Karpas-422 (cell line): ENCODE data around the gene ANKH. TPM values are rescaled to one million over a fixed set of nuclear protein-coding genes. Genes with fewer than 3 reads are reported as not detected.

Source experiments
- DNase-seq: peaks from one replicate; pipeline ENCODE4 v3.0.0-alpha.2; 2015
- H2AFZ ChIP-seq: fragments of 200-600 bp; sonication (generic); 2 replicates; pipeline ENCODE4 v1.6.1; 2014; ENCODE audit warnings: antibody characterized with exemption, low read length, mixed read lengths
- H3K27ac ChIP-seq: fragments of 200-600 bp; sonication (generic); 2 replicates; pipeline ENCODE4 v1.5.1; 2014; ENCODE audit warnings: mild to moderate bottlenecking, low read length, moderate library complexity
- H3K27me3 ChIP-seq: fragments of 200-600 bp; sonication (generic); 2 replicates; pipeline ENCODE4 v1.6.1; 2014; ENCODE audit warnings: low read length, mixed read lengths
- H3K36me3 ChIP-seq: fragments of 200-600 bp; sonication (generic); 2 replicates; pipeline ENCODE4 v1.6.1; 2014; ENCODE audit warnings: low read length, mixed read lengths; ENCODE audit not compliant: insufficient read depth
- H3K4me1 ChIP-seq: fragments of 200-600 bp; sonication (generic); 2 replicates; pipeline ENCODE4 v1.6.1; 2014; ENCODE audit warnings: mild to moderate bottlenecking, low read length, mixed read lengths
- H3K4me2 ChIP-seq: fragments of 200-600 bp; sonication (generic); 2 replicates; pipeline ENCODE4 v1.6.1; 2014; ENCODE audit warnings: low read length, low read depth, mild to moderate bottlenecking; ENCODE audit not compliant: poor library complexity, severe bottlenecking
- H3K4me3 ChIP-seq: fragments of 200-600 bp; sonication (generic); 2 replicates; pipeline ENCODE4 v1.5.1; 2014; ENCODE audit warnings: mild to moderate bottlenecking, antibody characterized with exemption, low read length, mixed read lengths
- H3K79me2 ChIP-seq: fragments of 200-600 bp; sonication (generic); 2 replicates; pipeline ENCODE4 v1.6.1; 2014; ENCODE audit warnings: mild to moderate bottlenecking, low read length, mixed read lengths
- H3K9ac ChIP-seq: fragments of 200-600 bp; sonication (generic); 2 replicates; pipeline ENCODE4 v1.6.0; 2014; ENCODE audit warnings: low read length
- H3K9me2 ChIP-seq: fragments of 200-600 bp; sonication (generic), shearing (Covaris generic); replicated peaks from 2 replicates; pipeline ENCODE4 v1.6.0; 2014; ENCODE audit warnings: mild to moderate bottlenecking, low read length, moderate library complexity; ENCODE audit not compliant: insufficient read depth
- H3K9me3 ChIP-seq: fragments of 300-700, 200-600 bp; sonication (generic); 2 replicates; pipeline ENCODE4 v1.6.1; 2014; ENCODE audit warnings: low read length, mixed read lengths
- H4K20me1 ChIP-seq: fragments of 200-600 bp; sonication (generic); 2 replicates; pipeline ENCODE4 v1.6.1; 2014; ENCODE audit warnings: mild to moderate bottlenecking, antibody characterized with exemption, low read length, low read depth; ENCODE audit not compliant: insufficient read depth
- total RNA-seq: library from RNA; depleted of rRNA; stranded (reverse); fragments of >200 nt; shearing (Covaris generic); gene quantifications from 2 replicates; pipeline ENCODE4 v1.2.3, GENCODE V29; 2014; ENCODE audit warnings: low replicate concordance

ANKH gene
- total RNA-seq, 1 experiment from 2014 or later: 0.75 TPM

GRCh38 chr5:14855366-14855765, 16.2 kb downstream of the ANKH start:
- Histone ChIP-seq H3K4me3 (no peak overlapping the region), H3K27me3 (no peaks in the 10 kb centered on the region), H3K4me2 (no peak overlapping the region), H3K9me2 (no peaks in the 10 kb centered on the region), H3K9ac (no peak overlapping the region), H2AFZ (no peak overlapping the region), H3K27ac (no peak overlapping the region), H3K4me1 (0 out of 2 replicates have a peak, but pooled peaks cover 2% of the 10 kb centered on the region), H4K20me1 (no peaks in the 10 kb centered on the region), H3K36me3 (no peaks in the 10 kb centered on the region), H3K79me2 (no peaks in the 10 kb centered on the region), H3K9me3 (no peaks in the 10 kb centered on the region)
- DNase-seq: no peak

GRCh38 chr5:14854799-14855198, 16.8 kb downstream of the ANKH start:
- no peak for DNase-seq

GRCh38 chr5:14853685-14854084, 17.9 kb downstream of the ANKH start:
- Histone ChIP-seq H3K27me3 (no peaks in the 10 kb centered on the region), H3K79me2 (no peaks in the 10 kb centered on the region), H3K4me2 (no peak overlapping the region), H3K9me2 (no peaks in the 10 kb centered on the region), H3K4me3 (no peak overlapping the region), H3K36me3 (no peaks in the 10 kb centered on the region), H2AFZ (no peak overlapping the region), H3K27ac (no peak overlapping the region), H3K9ac (no peak overlapping the region), H3K4me1 (0 out of 2 replicates have a peak, but pooled peaks cover 2% of the 10 kb centered on the region), H3K9me3 (no peaks in the 10 kb centered on the region), H4K20me1 (no peaks in the 10 kb centered on the region)
- no peak for DNase-seq

More at GRCh38 chr5:14854799-14855198, 16.8 kb downstream of the ANKH start:
- Histone ChIP-seq H3K4me1 (0 out of 2 replicates have a peak, but pooled peaks cover 2% of the 10 kb centered on the region), H3K4me2 (no peak overlapping the region), H3K9ac (no peak overlapping the region), H3K36me3 (no peaks in the 10 kb centered on the region), H3K9me2 (no peaks in the 10 kb centered on the region), H3K27me3 (no peaks in the 10 kb centered on the region), H4K20me1 (no peaks in the 10 kb centered on the region), H3K27ac (no peak overlapping the region), H3K9me3 (no peaks in the 10 kb centered on the region), H3K79me2 (no peaks in the 10 kb centered on the region), H2AFZ (no peak overlapping the region), H3K4me3 (no peak overlapping the region)

GRCh38 chr5:14852779-14853178, 18.8 kb downstream of the ANKH start:
- H3K9me3 ChIP-seq: no peaks in the 10 kb centered on the region
- H3K4me1 ChIP-seq: 0 out of 2 replicates have a peak, but pooled peaks cover 2% of the 10 kb centered on the region
- no peak overlapping the region for H2AFZ ChIP-seq
- H3K9me2 ChIP-seq: no peaks in the 10 kb centered on the region
- no peak overlapping the region for H3K4me3 ChIP-seq
- no peak for DNase-seq
- H3K4me2 ChIP-seq: no peak overlapping the region
- no peaks in the 10 kb centered on the region for H3K36me3 ChIP-seq
- H3K27ac ChIP-seq: no peak overlapping the region
- no peaks in the 10 kb centered on the region for H3K27me3 ChIP-seq
- no peaks in the 10 kb centered on the region for H3K79me2 ChIP-seq
- H4K20me1 ChIP-seq: no peaks in the 10 kb centered on the region
- no peak overlapping the region for H3K9ac ChIP-seq

GRCh38 chr5:14851999-14852526, 19.5 kb downstream of the ANKH start:
- no peak for DNase-seq

GRCh38 chr5:14851597-14851996, 20.0 kb downstream of the ANKH start:
- Histone ChIP-seq H3K36me3 (no peaks in the 10 kb centered on the region), H4K20me1 (no peaks in the 10 kb centered on the region), H3K4me2 (no peak overlapping the region), H3K9me2 (no peaks in the 10 kb centered on the region), H3K79me2 (no peaks in the 10 kb centered on the region), H3K4me1 (0 out of 2 replicates have a peak, but pooled peaks cover 2% of the 10 kb centered on the region), H3K9ac (no peak overlapping the region), H3K9me3 (no peaks in the 10 kb centered on the region), H3K4me3 (no peak overlapping the region), H2AFZ (no peak overlapping the region), H3K27ac (no peak overlapping the region), H3K27me3 (no peaks in the 10 kb centered on the region)
- no peak for DNase-seq

More at GRCh38 chr5:14851999-14852526, 19.5 kb downstream of the ANKH start:
- Histone ChIP-seq H3K27ac (no peak overlapping the region), H3K4me1 (0 out of 2 replicates have a peak, but pooled peaks cover 2% of the 10 kb centered on the region), H3K4me3 (no peak overlapping the region), H4K20me1 (no peaks in the 10 kb centered on the region), H3K4me2 (no peak overlapping the region), H3K9me2 (no peaks in the 10 kb centered on the region), H3K27me3 (no peaks in the 10 kb centered on the region), H3K36me3 (no peaks in the 10 kb centered on the region), H3K9me3 (no peaks in the 10 kb centered on the region), H3K9ac (no peak overlapping the region), H2AFZ (no peak overlapping the region), H3K79me2 (no peaks in the 10 kb centered on the region)

- H3K9me2 ChIP-seq: no peaks in the 10 kb centered on the region
- no peak overlapping the region for H2AFZ ChIP-seq
- no peak overlapping the region for H3K4me3 ChIP-seq
- no peak overlapping the region for H3K9ac ChIP-seq
- H3K4me2 ChIP-seq: no peak overlapping the region
- DNase-seq: no peak
- H3K27ac ChIP-seq: no peak overlapping the region
- 0 out of 2 replicates have a peak, but pooled peaks cover 2% of the 10 kb centered on the region for H3K4me1 ChIP-seq
- H4K20me1 ChIP-seq: no peaks in the 10 kb centered on the region
- no peaks in the 10 kb centered on the region for H3K36me3 ChIP-seq
- no peaks in the 10 kb centered on the region for H3K9me3 ChIP-seq
- no peaks in the 10 kb centered on the region for H3K27me3 ChIP-seq
- H3K79me2 ChIP-seq: no peaks in the 10 kb centered on the region
These were observed 20.5 kb downstream of the ANKH start for GRCh38 chr5:14851050-14851419.

GRCh38 chr5:14850419-14851049, 21.0 kb downstream of the ANKH start:
- H3K27me3 ChIP-seq: no peaks in the 10 kb centered on the region
- H3K9me3 ChIP-seq: no peaks in the 10 kb centered on the region
- H3K9ac ChIP-seq: no peak overlapping the region
- H3K4me2 ChIP-seq: no peak overlapping the region
- H2AFZ ChIP-seq: no peak overlapping the region
- H3K79me2 ChIP-seq: no peaks in the 10 kb centered on the region
- H3K4me1 ChIP-seq: 0 out of 2 replicates have a peak, but pooled peaks cover 2% of the 10 kb centered on the region
- H4K20me1 ChIP-seq: no peaks in the 10 kb centered on the region
- no peaks in the 10 kb centered on the region for H3K9me2 ChIP-seq
- no peak overlapping the region for H3K4me3 ChIP-seq
- no peaks in the 10 kb centered on the region for H3K36me3 ChIP-seq
- no peak overlapping the region for H3K27ac ChIP-seq
- no peak for DNase-seq
